Measurements from ENCODE around the gene SLC44A5. TPM values are rescaled to one million over a fixed set of nuclear protein-coding genes. Genes with fewer than 3 reads are reported as not detected.
"Not testable (repeated sequence)": the region's sequence is repeated elsewhere in the genome, so short reads cannot be mapped to it uniquely, and the experiment has no call there.

Gene SLC44A5
- total RNA-seq, 1 donor from 2014 or later: 15.4 TPM

DNA sequence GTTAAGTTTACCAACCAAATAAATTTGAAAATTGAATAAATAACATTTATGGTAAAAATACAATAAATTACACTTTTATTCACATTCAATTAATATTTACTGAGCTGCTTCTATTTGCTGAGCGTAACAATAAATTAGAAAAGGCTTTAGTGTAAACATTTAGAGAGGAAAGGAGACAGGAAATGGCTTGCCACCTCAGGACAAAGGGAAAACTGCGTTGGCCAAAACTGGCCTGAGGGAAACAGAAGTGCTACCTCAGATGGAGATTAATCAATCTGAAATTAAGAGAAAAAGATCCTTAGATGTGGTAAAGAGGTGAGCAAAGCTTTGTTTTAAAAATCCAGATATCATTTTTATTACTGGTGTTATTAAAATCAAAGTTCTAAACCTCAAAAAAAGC is 128.0 kb downstream of the SLC44A5 start:
- H3K27me3 Mint-ChIP-seq (ENCODE audit: unreplicated experiment): no peaks in the 10 kb centered on the region
- no peak overlapping the region for H3K27ac Mint-ChIP-seq (ENCODE audit: unreplicated experiment)
- H3K4me1 Mint-ChIP-seq (ENCODE audit: low read depth, unreplicated experiment): no peaks in the 10 kb centered on the region
- peaks cover 14% of the 10 kb centered on the region for H3K36me3 Mint-ChIP-seq (ENCODE audit: unreplicated experiment)
- no peak for DNase-seq
- no peak overlapping the region for H3K4me3 Mint-ChIP-seq (ENCODE audit: unreplicated experiment)
- TF ChIP-seq, protein P1, sequence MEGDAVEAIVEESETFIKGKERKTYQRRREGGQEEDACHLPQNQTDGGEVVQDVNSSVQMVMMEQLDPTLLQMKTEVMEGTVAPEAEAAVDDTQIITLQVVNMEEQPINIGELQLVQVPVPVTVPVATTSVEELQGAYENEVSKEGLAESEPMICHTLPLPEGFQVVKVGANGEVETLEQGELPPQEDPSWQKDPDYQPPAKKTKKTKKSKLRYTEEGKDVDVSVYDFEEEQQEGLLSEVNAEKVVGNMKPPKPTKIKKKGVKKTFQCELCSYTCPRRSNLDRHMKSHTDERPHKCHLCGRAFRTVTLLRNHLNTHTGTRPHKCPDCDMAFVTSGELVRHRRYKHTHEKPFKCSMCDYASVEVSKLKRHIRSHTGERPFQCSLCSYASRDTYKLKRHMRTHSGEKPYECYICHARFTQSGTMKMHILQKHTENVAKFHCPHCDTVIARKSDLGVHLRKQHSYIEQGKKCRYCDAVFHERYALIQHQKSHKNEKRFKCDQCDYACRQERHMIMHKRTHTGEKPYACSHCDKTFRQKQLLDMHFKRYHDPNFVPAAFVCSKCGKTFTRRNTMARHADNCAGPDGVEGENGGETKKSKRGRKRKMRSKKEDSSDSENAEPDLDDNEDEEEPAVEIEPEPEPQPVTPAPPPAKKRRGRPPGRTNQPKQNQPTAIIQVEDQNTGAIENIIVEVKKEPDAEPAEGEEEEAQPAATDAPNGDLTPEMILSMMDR (IDR thresholded peaks at IDR 0.05; ENCODE audit: partially characterized antibody, unreplicated experiment): no peak
- peaks cover 5% of the 10 kb centered on the region for H3K9me3 Mint-ChIP-seq (ENCODE audit: unreplicated experiment)

GRCh38 chr1:75476486-75476885 is 134.4 kb downstream of the SLC44A5 start:
- not testable (repeated sequence) for DNase-seq; H3K36me3 Mint-ChIP-seq (ENCODE audit: unreplicated experiment); H3K9me3 Mint-ChIP-seq (ENCODE audit: unreplicated experiment); H3K4me1 Mint-ChIP-seq (ENCODE audit: low read depth, unreplicated experiment); H3K27ac Mint-ChIP-seq (ENCODE audit: unreplicated experiment); H3K4me3 Mint-ChIP-seq (ENCODE audit: unreplicated experiment); H3K27me3 Mint-ChIP-seq (ENCODE audit: unreplicated experiment)

DNA sequence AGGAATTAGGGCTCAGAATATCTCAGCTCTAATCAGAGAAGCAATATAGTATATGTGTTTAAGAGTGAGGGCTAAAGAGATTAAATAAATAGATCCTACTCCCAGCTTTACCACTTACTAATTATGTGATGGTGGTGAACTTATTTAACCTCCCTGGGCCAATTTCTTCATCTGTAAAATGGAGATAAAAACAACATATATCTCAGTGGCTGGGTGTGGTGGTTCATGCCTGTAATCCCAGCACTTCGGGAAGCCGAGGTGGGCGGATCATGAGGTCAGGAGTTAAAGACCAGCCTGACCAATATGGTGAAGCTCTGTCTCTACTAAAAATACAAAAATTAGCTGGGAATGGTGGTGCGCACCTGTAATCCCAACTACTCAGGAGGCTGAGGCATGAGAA is 135.2 kb downstream of the SLC44A5 start:
- Mint-ChIP-seq H3K9me3 (ENCODE audit: unreplicated experiment) (peaks cover 2% of the 10 kb centered on the region), H3K27me3 (ENCODE audit: unreplicated experiment) (no peaks in the 10 kb centered on the region), H3K27ac (ENCODE audit: unreplicated experiment) (no peak overlapping the region), H3K36me3 (ENCODE audit: unreplicated experiment) (no peaks in the 10 kb centered on the region), H3K4me1 (ENCODE audit: low read depth, unreplicated experiment) (no peaks in the 10 kb centered on the region), H3K4me3 (ENCODE audit: unreplicated experiment) (no peak overlapping the region)
- no peak for DNase-seq
- TF ChIP-seq, protein P1 (IDR thresholded peaks at IDR 0.05; ENCODE audit: partially characterized antibody, unreplicated experiment): no peak

- H3K4me1 Mint-ChIP-seq (ENCODE audit: low read depth, unreplicated experiment): no peaks in the 10 kb centered on the region
- H3K27ac Mint-ChIP-seq (ENCODE audit: unreplicated experiment): no peak overlapping the region
- peaks cover 2% of the 10 kb centered on the region for H3K9me3 Mint-ChIP-seq (ENCODE audit: unreplicated experiment)
- DNase-seq: no peak
- no peaks in the 10 kb centered on the region for H3K36me3 Mint-ChIP-seq (ENCODE audit: unreplicated experiment)
- no peaks in the 10 kb centered on the region for H3K27me3 Mint-ChIP-seq (ENCODE audit: unreplicated experiment)
- TF ChIP-seq, protein P1 (IDR thresholded peaks at IDR 0.05; ENCODE audit: partially characterized antibody, unreplicated experiment): no peak
- no peak overlapping the region for H3K4me3 Mint-ChIP-seq (ENCODE audit: unreplicated experiment)
These were observed 137.8 kb downstream of the SLC44A5 start for GRCh38 chr1:75472971-75473603.

GRCh38 chr1:75472089-75472970 is 138.6 kb downstream of the SLC44A5 start:
- Mint-ChIP-seq H3K27ac (ENCODE audit: unreplicated experiment) (no peak overlapping the region), H3K36me3 (ENCODE audit: unreplicated experiment) (no peaks in the 10 kb centered on the region), H3K4me3 (ENCODE audit: unreplicated experiment) (no peak overlapping the region), H3K4me1 (ENCODE audit: low read depth, unreplicated experiment) (no peaks in the 10 kb centered on the region), H3K27me3 (ENCODE audit: unreplicated experiment) (no peaks in the 10 kb centered on the region), H3K9me3 (ENCODE audit: unreplicated experiment) (no peaks in the 10 kb centered on the region)
- TF ChIP-seq, protein P1 (IDR thresholded peaks at IDR 0.05; ENCODE audit: partially characterized antibody, unreplicated experiment): no peak
- DNase-seq: no peak

All from glutamatergic neuron (in vitro differentiated cells).